A549 treated with Hydrocortisone at 1 μM for 4 hours (cell line): ENCODE results near the gene OR1L8. TPM values are rescaled to one million over a fixed set of nuclear protein-coding genes. Genes with fewer than 3 reads are reported as not detected.

Source experiments
- total RNA-seq: library from RNA; stranded (reverse); fragments of 200-300 nt; extraction: Qiagen RNA extraction; gene quantifications from 5 replicates; pipeline ENCODE4 v1.2.3, GENCODE V29; 2022

OR1L8 gene, protein sequence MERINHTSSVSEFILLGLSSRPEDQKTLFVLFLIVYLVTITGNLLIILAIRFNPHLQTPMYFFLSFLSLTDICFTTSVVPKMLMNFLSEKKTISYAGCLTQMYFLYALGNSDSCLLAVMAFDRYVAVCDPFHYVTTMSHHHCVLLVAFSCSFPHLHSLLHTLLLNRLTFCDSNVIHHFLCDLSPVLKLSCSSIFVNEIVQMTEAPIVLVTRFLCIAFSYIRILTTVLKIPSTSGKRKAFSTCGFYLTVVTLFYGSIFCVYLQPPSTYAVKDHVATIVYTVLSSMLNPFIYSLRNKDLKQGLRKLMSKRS
- total RNA-seq: not detected in 5 replicates

DNA sequence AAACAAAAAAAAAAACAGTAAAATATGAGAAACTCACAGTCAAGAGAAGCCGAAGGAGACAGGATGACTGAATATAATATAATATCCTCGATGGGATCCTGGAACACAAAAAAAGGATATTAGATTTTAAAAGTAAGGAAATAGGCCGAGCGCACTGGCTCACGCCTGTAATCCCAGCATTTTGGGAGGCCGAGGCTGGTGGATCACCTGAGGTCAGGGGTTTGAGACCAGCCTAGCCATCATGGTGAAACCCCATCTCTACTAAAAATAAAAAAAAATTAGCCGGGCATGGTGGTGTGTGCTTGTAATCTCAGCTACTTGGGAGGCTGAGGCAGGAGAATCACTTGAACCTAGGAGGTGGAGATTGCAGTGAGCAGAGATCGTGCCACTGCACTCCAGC is at the start of gene OR1L8:
TSS of gene OR1L8 (minus strand) at position 101 of the 400 bp plus-strand sequence. CDS start 14,907 bp downstream, outside the sequence.

DNA sequence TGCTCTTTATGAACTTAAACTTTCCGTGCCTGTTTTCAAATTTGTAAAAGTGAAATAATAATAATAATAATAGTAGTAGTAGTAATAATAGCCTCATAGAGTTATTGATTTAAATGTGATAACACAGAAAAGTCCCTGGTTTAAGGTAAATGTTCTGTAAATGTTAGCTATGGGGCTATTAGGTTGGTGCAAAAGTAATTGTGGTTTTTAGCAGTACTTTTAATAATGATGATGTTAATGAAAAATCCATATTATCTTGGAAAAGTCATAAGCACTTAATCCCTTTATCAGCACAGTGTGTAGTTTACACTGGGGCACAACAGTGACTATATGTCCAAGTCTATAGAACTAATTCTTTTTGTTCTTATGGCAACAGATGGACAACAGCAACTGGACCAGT is 31.2 kb upstream of the OR1L8 start, which contains the start of gene OR1Q1:
TSS of gene OR1Q1 (plus strand) at position 377 of the 400 bp plus-strand sequence. CDS start at position 377, 0 bp downstream.

DNA sequence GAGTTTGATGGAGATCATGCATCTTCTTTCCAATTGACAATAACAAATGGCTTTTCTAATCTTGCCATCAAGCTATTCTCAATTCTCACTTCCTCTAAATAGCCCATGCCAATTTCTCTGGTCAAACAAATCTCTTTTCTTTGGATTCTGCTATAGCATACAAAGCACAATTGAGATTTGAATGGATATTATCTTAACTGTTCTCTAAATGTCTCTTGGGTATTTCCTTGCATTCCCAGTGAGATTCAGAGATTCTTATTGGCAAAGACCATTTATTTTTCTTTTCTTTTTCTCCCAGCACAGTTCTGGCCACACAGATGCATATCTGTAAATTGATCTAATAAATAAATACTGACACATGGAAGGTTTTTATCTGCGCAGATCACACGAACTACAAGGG is 30.4 kb downstream of the OR1L8 start, which contains the start of gene OR1N2:
TSS of gene OR1N2 (plus strand) at position 301 of the 400 bp plus-strand sequence. CDS start 100 bp downstream, outside the sequence.

DNA sequence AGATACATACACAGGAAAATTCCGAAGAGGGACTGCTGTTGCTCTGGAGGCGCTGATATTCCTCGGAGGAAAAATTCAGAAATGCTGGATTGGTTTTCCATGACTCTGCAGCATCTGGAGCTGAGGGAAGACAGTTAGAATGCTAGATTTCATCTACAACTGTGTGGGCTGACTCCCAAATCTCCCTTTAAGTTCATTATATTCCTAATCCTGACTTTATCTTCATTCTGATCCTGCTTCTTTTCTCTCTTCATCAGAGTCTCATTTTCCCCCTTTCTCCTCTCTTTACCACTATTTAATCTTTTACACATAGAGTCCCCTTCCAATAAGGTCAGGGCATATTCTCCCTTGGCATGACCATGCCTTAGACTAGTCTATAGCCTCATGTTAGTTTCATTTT is 56.0 kb downstream of the OR1L8 start, which contains the start of gene OR1N1:
TSS of gene OR1N1 (minus strand) at position 101 of the 400 bp plus-strand sequence. CDS start at position 101, 0 bp downstream.

DNA sequence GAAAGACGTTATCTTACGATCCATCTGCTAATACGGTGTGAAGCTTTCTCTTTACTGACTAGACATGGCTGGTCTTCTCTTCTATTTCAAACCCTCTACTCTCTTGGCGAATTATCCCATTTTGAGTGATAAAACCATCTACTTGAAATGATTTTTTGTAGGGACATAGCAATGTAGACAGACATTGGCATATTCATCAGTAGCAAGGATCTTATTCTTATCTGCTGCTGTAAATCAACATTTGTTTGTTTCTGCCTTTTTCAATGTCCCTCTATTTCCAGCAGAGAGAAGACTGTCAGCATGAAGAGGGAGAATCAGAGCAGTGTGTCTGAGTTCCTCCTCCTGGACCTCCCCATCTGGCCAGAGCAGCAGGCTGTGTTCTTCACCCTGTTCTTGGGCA is 64.3 kb downstream of the OR1L8 start, which contains the start of gene OR1J4:
TSS of gene OR1J4 (plus strand) at position 301 of the 400 bp plus-strand sequence. CDS start at position 301, 0 bp downstream.

Other genes with a start within 250 kb of the OR1L8 start
- 1.5 to 1.8 TPM (median 1.5 TPM) in 5 replicates for gene PTGS1, start 212.4 kb downstream of the OR1L8 start, total RNA-seq
- not detected in 5 replicates for gene OR1J1, start 105.5 kb downstream of the OR1L8 start, total RNA-seq
- not detected in 5 replicates for gene OR1J2, start 72.6 kb downstream of the OR1L8 start, total RNA-seq
- gene OR1J4, start 64.2 kb downstream of the OR1L8 start, total RNA-seq: not detected in 5 replicates
- gene OR1N1, start 56.1 kb downstream of the OR1L8 start, total RNA-seq: not detected in 5 replicates
- gene OR1N2, start 30.3 kb downstream of the OR1L8 start, total RNA-seq: not detected in 5 replicates
- not detected in 5 replicates for gene OR1Q1, start 31.4 kb upstream of the OR1L8 start, total RNA-seq
- gene OR1B1, start 74.2 kb upstream of the OR1L8 start, total RNA-seq: not detected in 5 replicates
- not detected in 5 replicates for gene OR1L1, start 78.3 kb upstream of the OR1L8 start, total RNA-seq
- not detected in 5 replicates for gene OR1L3, start 91.7 kb upstream of the OR1L8 start, total RNA-seq
- gene OR1L4, start 140.6 kb upstream of the OR1L8 start, total RNA-seq: not detected in 5 replicates
- not detected in 5 replicates for gene OR1L6, start 158.9 kb upstream of the OR1L8 start, total RNA-seq
- not detected in 5 replicates for gene OR5C1, start 205.5 kb upstream of the OR1L8 start, total RNA-seq
- gene OR1K1, start 216.7 kb upstream of the OR1L8 start, total RNA-seq: not detected in 5 replicates
- 14.3 to 18.9 TPM (median 16.5 TPM) in 5 replicates for gene PDCL, start 245.2 kb upstream of the OR1L8 start, total RNA-seq